H1 (cell line): ENCODE data around the gene NTN4. TPM values are rescaled to one million over a fixed set of nuclear protein-coding genes. Genes with fewer than 3 reads are reported as not detected.

Experiments used
- CTCF ChIA-PET: fragments of 300-600 bp; sonication (Branson Sonifier 250); formaldehyde crosslinking; loops from one replicate; lab custom pipeline; 2021; ENCODE audit not compliant: partially characterized antibody; lab: Charles Lee
- POLR2A ChIA-PET: fragments of 300-600 bp; sonication (Branson Sonifier 250); formaldehyde crosslinking; loops from one replicate; lab custom pipeline; 2021; ENCODE audit warnings: inconsistent platforms; ENCODE audit not compliant: partially characterized antibody; lab: Charles Lee
- DNase-seq, 2 experiments: peaks; one replicate each; pipeline versions ENCODE4 v3.0.0 to v3.0.0-alpha.2; 2010 to 2022; ENCODE audit warnings: low spot score in 2 of 2, low read depth in 1 of 2, mixed read lengths in 1 of 2
- FAIRE-seq: peaks from 2 replicates; lab custom pipeline; 2011; peaks lifted over from hg19 to GRCh38; lab: Jason Lieb, UNC
- H2AFZ ChIP-seq: 2 replicates; pipeline ENCODE4 v1.8.1; 2012; ENCODE audit warnings: low read length, inconsistent platforms
- H2AK5ac ChIP-seq: 2 replicates; pipeline ENCODE4 v1.6.1; 2013; ENCODE audit warnings: low read depth, low read length
- H2BK120ac ChIP-seq: replicated peaks from 2 replicates; pipeline ENCODE3; 2013; ENCODE audit warnings: low read depth, low read length, inconsistent platforms
- H2BK12ac ChIP-seq: 2 replicates; pipeline ENCODE4 v1.6.1; 2013; ENCODE audit warnings: low read depth, low read length
- H2BK15ac ChIP-seq: 2 replicates; pipeline ENCODE4 v1.6.1; 2013; ENCODE audit warnings: low read length
- H2BK20ac ChIP-seq: 2 replicates; pipeline ENCODE4 v1.6.1; 2013; ENCODE audit warnings: low read length
- H2BK5ac ChIP-seq: 2 replicates; pipeline ENCODE4 v1.6.1; 2013; ENCODE audit warnings: low read depth, low read length
- H3K14ac ChIP-seq: 2 replicates; pipeline ENCODE4 v1.6.1; 2013; ENCODE audit warnings: inconsistent platforms; ENCODE audit not compliant: insufficient read length
- H3K18ac ChIP-seq: 2 replicates; pipeline ENCODE4 v1.6.1; 2013; ENCODE audit warnings: low read length; ENCODE audit errors: extremely low read depth
- H3K23ac ChIP-seq: 2 replicates; pipeline ENCODE4 v1.6.1; 2013; ENCODE audit warnings: inconsistent platforms; ENCODE audit not compliant: insufficient read length
- H3K23me2 ChIP-seq: 2 replicates; pipeline ENCODE4 v1.6.1; 2013; ENCODE audit warnings: low read depth, low read length
- H3K27ac ChIP-seq: 2 replicates; pipeline ENCODE4 v1.6.1; 2011; ENCODE audit warnings: low read depth, low read length, inconsistent platforms
- H3K27me3 ChIP-seq, 4 experiments: replicated peaks in 1 of 4; 1 replicate in 1 of 4; 2 replicates in 3 of 4; pipeline versions ENCODE4 v1.6.1 to v1.8.1; 2011 to 2013; ENCODE audit warnings: low read length in 3 of 4, mild to moderate bottlenecking in 3 of 4, inconsistent platforms in 2 of 4, mixed read lengths in 2 of 4, moderate library complexity in 1 of 4; ENCODE audit not compliant: control insufficient read depth in 3 of 4, insufficient read depth in 3 of 4; ENCODE audit errors: extremely low read depth in 1 of 4
- H3K36me3 ChIP-seq, 4 experiments: 2 replicates each; pipeline versions ENCODE4 v1.6.1 to v1.8.1; 2011 to 2013; ENCODE audit warnings: mild to moderate bottlenecking in 4 of 4, low read length in 3 of 4, moderate library complexity in 2 of 4, control low read depth in 1 of 4, inconsistent platforms in 1 of 4; ENCODE audit not compliant: insufficient read depth in 4 of 4, control insufficient read depth in 2 of 4
- H3K4ac ChIP-seq: replicated peaks from 2 replicates; pipeline ENCODE3; 2013; ENCODE audit warnings: low read length, low read depth, mixed read lengths, inconsistent platforms; ENCODE audit not compliant: insufficient read length
- H3K4me1 ChIP-seq, 4 experiments: replicated peaks in 1 of 4; 1 replicate in 1 of 4; 2 replicates in 3 of 4; pipeline versions ENCODE4 v1.6.1 to v1.8.1; 2011 to 2013; ENCODE audit warnings: low read length in 3 of 4, inconsistent platforms in 2 of 4, mixed read lengths in 1 of 4; ENCODE audit not compliant: insufficient read depth in 4 of 4, control insufficient read depth in 3 of 4
- H3K4me2 ChIP-seq, 2 experiments: 2 replicates each; pipeline versions ENCODE4 v1.6.1 to v1.8.1; 2011 to 2013; ENCODE audit warnings: low read depth in 2 of 2, low read length in 2 of 2, control low read depth in 1 of 2, inconsistent platforms in 1 of 2, mild to moderate bottlenecking in 1 of 2; ENCODE audit not compliant: insufficient read depth in 1 of 2
- H3K4me3 ChIP-seq, 4 experiments: fragments of 200-600, 300-600 bp in 1 of 4; sonication (generic), shearing (Covaris generic), sonication (Bioruptor Twin) in 1 of 4; 2 replicates each; pipeline versions ENCODE4 v1.5.1 to v1.8.1; 2011 to 2016; ENCODE audit warnings: low read length in 4 of 4, low read depth in 3 of 4, control low read depth in 2 of 4, inconsistent platforms in 2 of 4, mild to moderate bottlenecking in 2 of 4, mixed read lengths in 1 of 4, moderate library complexity in 1 of 4; ENCODE audit not compliant: insufficient read depth in 2 of 4; ENCODE audit errors: extremely low read depth in 1 of 4
- H3K56ac ChIP-seq: replicated peaks from 2 replicates; pipeline ENCODE3; 2013; ENCODE audit warnings: low read depth, mild to moderate bottlenecking, mixed read lengths, low read length, inconsistent platforms; ENCODE audit not compliant: insufficient read length
- H3K79me1 ChIP-seq: 2 replicates; pipeline ENCODE4 v1.6.1; 2013; ENCODE audit warnings: low read depth, low read length, control low read depth
- H3K79me2 ChIP-seq, 2 experiments: 2 replicates each; pipeline versions ENCODE4 v1.6.1 to v1.8.1; 2012 to 2013; ENCODE audit warnings: low read length in 2 of 2, mild to moderate bottlenecking in 2 of 2, inconsistent platforms in 1 of 2; ENCODE audit not compliant: insufficient read depth in 2 of 2, control insufficient read depth in 1 of 2
- H3K9ac ChIP-seq, 4 experiments: replicated peaks in 1 of 4; 1 replicate in 1 of 4; 2 replicates in 3 of 4; pipeline versions ENCODE4 v1.6.1 to v1.8.1; 2011 to 2013; ENCODE audit warnings: low read depth in 3 of 4, low read length in 3 of 4, control low read depth in 2 of 4, mild to moderate bottlenecking in 2 of 4, moderate library complexity in 2 of 4, inconsistent platforms in 1 of 4; ENCODE audit errors: extremely low read depth in 1 of 4
- H3K9me3 ChIP-seq, 2 experiments: 2 replicates each; pipeline versions ENCODE4 v1.6.1 to v1.8.1; 2012 to 2013; ENCODE audit warnings: mild to moderate bottlenecking in 2 of 2, moderate library complexity in 2 of 2, control low read depth in 1 of 2, inconsistent platforms in 1 of 2, low read depth in 1 of 2, low read length in 1 of 2, mixed read lengths in 1 of 2; ENCODE audit not compliant: insufficient read depth in 2 of 2
- H4K20me1 ChIP-seq, 2 experiments: replicated peaks in 1 of 2; 2 replicates each; pipeline versions ENCODE3 to v1.8.1; 2011 to 2013; ENCODE audit warnings: inconsistent platforms in 2 of 2, low read length in 2 of 2, mild to moderate bottlenecking in 1 of 2; ENCODE audit not compliant: insufficient read depth in 2 of 2, control insufficient read depth in 1 of 2
- H4K5ac ChIP-seq: 2 replicates; pipeline ENCODE4 v1.6.1; 2013; ENCODE audit warnings: low read length, low read depth, mixed read lengths, inconsistent platforms; ENCODE audit not compliant: insufficient read length
- H4K8ac ChIP-seq: 2 replicates; pipeline ENCODE4 v1.8.0; 2013; ENCODE audit warnings: mild to moderate bottlenecking, moderate library complexity, low read length, inconsistent platforms; ENCODE audit not compliant: insufficient read depth; ENCODE audit errors: extremely low read depth
- H4K91ac ChIP-seq: replicated peaks from 2 replicates; pipeline ENCODE3; 2013; ENCODE audit warnings: low read length, mixed read lengths, inconsistent platforms; ENCODE audit not compliant: insufficient read length
- KDM4A ChIP-seq: IDR thresholded peaks from one replicate; pipeline ENCODE4 v1.7.1; 2012; ENCODE audit warnings: low read depth, mild to moderate bottlenecking, moderate library complexity, low read length, inconsistent platforms; ENCODE audit not compliant: severe bottlenecking
- POLR2A ChIP-seq, 2 experiments: IDR thresholded peaks; 1 replicate in 1 of 2; 2 replicates in 1 of 2; pipeline ENCODE4 v1.6.1; 2011; ENCODE audit warnings: low read depth in 2 of 2, low read length in 2 of 2, mild to moderate bottlenecking in 2 of 2; ENCODE audit errors: control extremely low read depth in 1 of 2
- SIN3A ChIP-seq, 2 experiments: IDR thresholded peaks in 1 of 2; conservative IDR thresholded peaks in 1 of 2; 2 replicates each; pipeline ENCODE4 v1.6.1; 2011 to 2012; ENCODE audit warnings: low read length in 2 of 2, improper control_type of control experiment in 1 of 2, low read depth in 1 of 2, mild to moderate bottlenecking in 1 of 2
- SIX5 ChIP-seq: IDR thresholded peaks from 2 replicates; pipeline ENCODE4 v1.6.1; 2011; ENCODE audit warnings: mild to moderate bottlenecking, low read depth, low read length
- SRF ChIP-seq: IDR thresholded peaks from 2 replicates; pipeline ENCODE4 v1.6.1; 2011; ENCODE audit warnings: mild to moderate bottlenecking, low read depth, low read length, moderate library complexity
- TAF7 ChIP-seq: optimal IDR thresholded peaks from 2 replicates; pipeline ENCODE3; 2011; ENCODE audit warnings: low read depth, mild to moderate bottlenecking, inconsistent platforms, low read length, moderate library complexity, borderline replicate concordance
- TBP ChIP-seq: IDR thresholded peaks from 2 replicates; pipeline ENCODE4 v1.6.1; 2011; ENCODE audit warnings: low read depth, low read length, improper control_type of control experiment
- TCF12 ChIP-seq: IDR thresholded peaks from 2 replicates; pipeline ENCODE4 v1.6.1; 2011; ENCODE audit warnings: low read depth, mild to moderate bottlenecking, low read length
- TEAD4 ChIP-seq: IDR thresholded peaks from 2 replicates; pipeline ENCODE4 v1.6.1; 2012; ENCODE audit warnings: low read depth, low read length, inconsistent platforms, mixed read lengths
- WGBS, 2 experiments: shearing (Covaris generic) in 1 of 2; methylation state at CpG; one replicate each; pipeline versions ENCODE4 v1.1.6 to v1.1.7; 2013 to 2015; ENCODE audit warnings: low lambda C conversion rate in 2 of 2, mixed read lengths in 2 of 2, inconsistent platforms in 1 of 2, low coverage in 1 of 2, missing lambda C conversion rate in 1 of 2; ENCODE audit not compliant: insufficient replicate concordance in 2 of 2, insufficient coverage in 1 of 2, insufficient read length in 1 of 2; ENCODE audit errors: extremely low coverage in 1 of 2, missing lambda C conversion rate in 1 of 2; 5-methylcytosine and 5-hydroxymethylcytosine counted together
- polyA plus RNA-seq, 7 experiments: library from polyadenylated mRNA; depleted of rRNA in 3 of 7; stranded (reverse) in 5 of 7; unstranded in 2 of 7; fragments of >200 nt in 5 of 7; fragments of 200-250 nt in 2 of 7; gene quantifications; 1 replicate in 5 of 7; 2 replicates in 1 of 7; 4 replicates in 1 of 7; pipeline versions ENCODE4 v1.2.1 to v1.2.3, GENCODE V29; 2011 to 2013; ENCODE audit warnings: missing spikeins in 2 of 7, mixed read lengths in 2 of 7
- total RNA-seq: library from RNA; stranded (reverse); fragmentation: NEBNext Ultra II Directional; extraction: Animal tissue kit (Norgen Biotek cat#: 25700); gene quantifications from 2 replicates; pipeline ENCODE4 v1.2.1, GENCODE V29; 2021
- TF ChIP-seq, protein P1 (sequence below), 3 experiments: IDR thresholded peaks; 1 replicate in 2 of 3; 2 replicates in 1 of 3; pipeline versions ENCODE4 v1.5.1 to v1.6.1; 2011; ENCODE audit warnings: low read length in 3 of 3, mild to moderate bottlenecking in 3 of 3, inconsistent platforms in 2 of 3, low read depth in 1 of 3, moderate library complexity in 1 of 3; ENCODE audit not compliant: insufficient read depth in 1 of 3; ENCODE audit errors: control extremely low read depth in 1 of 3
- TF ChIP-seq, protein P2 (sequence below): IDR thresholded peaks from 2 replicates; pipeline ENCODE4 v1.6.1; 2012; ENCODE audit warnings: inconsistent platforms

The NTN4 gene
- total and polyA plus RNA-seq, 2 of the 8 experiments (the other 6 are each of a cell fraction or from before 2014, with no cell fraction given) = 0.74 to 1.3 TPM

DNA sequence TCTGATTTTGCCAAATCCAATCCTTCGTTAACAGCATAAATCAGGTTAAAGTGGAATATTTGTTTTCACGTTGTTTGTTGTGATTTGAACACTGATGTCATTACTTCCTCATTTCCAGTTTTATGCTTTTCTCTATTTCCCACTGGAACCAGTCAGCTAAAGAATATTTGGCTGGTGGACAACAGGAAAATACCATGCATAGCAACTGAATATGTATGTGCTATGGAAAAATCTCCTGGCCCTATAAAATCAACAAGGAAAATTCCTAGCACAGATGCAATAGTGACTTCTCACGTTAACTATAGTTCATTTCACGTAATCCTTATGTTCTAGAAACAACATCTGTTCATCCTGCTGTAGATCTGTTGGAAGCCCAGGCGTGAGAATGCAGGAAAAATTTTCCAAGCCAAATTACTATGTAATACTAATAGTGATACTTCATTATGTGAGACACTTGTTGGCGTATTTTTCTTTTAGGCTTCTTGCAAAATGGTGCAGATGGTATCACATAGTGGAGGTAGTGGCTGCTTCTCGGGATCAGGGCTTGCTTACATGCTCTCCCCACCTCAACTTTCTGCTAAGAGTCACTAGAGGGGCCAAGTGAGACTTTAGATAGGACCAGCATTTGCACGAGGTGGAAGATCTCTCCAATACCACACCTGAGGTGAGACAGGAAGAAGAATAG is 153.0 kb downstream of the NTN4 start:
- H3K56ac ChIP-seq = no peak overlapping the region
- no peaks in the 10 kb centered on the region for H3K23me2 ChIP-seq
- no peak overlapping the region for H2AK5ac ChIP-seq
- WGBS, 2 experiments = 86% methylated on average over 8 of the region's 8 CpGs; no CpG with 5 or more reads in 1 of the 2 experiments
- no peak overlapping the region for H3K14ac ChIP-seq
- no peak for DNase-seq
- H2BK5ac ChIP-seq = no peak overlapping the region; the same call in 1 of the 2 replicates
- H4K8ac ChIP-seq = no peak overlapping the region
- POLR2A ChIA-PET = no interaction called here
- no peak overlapping the region for H3K27ac ChIP-seq
- no peaks in the 10 kb centered on the region for H3K9me3 ChIP-seq
- no peak overlapping the region for H2BK12ac ChIP-seq
- H2BK20ac ChIP-seq = no peak overlapping the region
- FAIRE-seq = no peak
- H4K20me1 ChIP-seq = no peaks in the 10 kb centered on the region
- H2AFZ ChIP-seq = no peak overlapping the region
- no peaks in the 10 kb centered on the region for H3K79me1 ChIP-seq
- no peak overlapping the region for H3K18ac ChIP-seq
- H3K27me3 ChIP-seq = no peaks in the 10 kb centered on the region
- no peak overlapping the region for H4K5ac ChIP-seq
- no peak overlapping the region for H3K4me2 ChIP-seq
- H3K79me2 ChIP-seq = no peaks in the 10 kb centered on the region
- no peak overlapping the region for H3K9ac ChIP-seq
- CTCF ChIA-PET = interaction anchor here (1.5 kb wide), 1 partner anchor 13 kb away, joined by 5 read pairs; no protein-coding TSS in a partner anchor
- H3K36me3 ChIP-seq = no peaks in the 10 kb centered on the region
- no peak overlapping the region for H3K4me3 ChIP-seq
- H3K23ac ChIP-seq = no peak overlapping the region
- H3K4me1 ChIP-seq = no peaks in the 10 kb centered on the region
- H4K91ac ChIP-seq = no peak overlapping the region
- no peak overlapping the region for H3K4ac ChIP-seq
- H2BK120ac ChIP-seq = no peak overlapping the region
- no peak overlapping the region for H2BK15ac ChIP-seq
- TF ChIP-seq KDM4A (no peak), SRF (no peak), TAF7 (no peak), SIN3A (conservative IDR thresholded peaks at IDR 0.05 in 1 of 2, IDR thresholded peaks at IDR 0.05 in 1 of 2; ENCODE audit: low read depth in 1 of 2, low read length in 2 of 2) (no peak), POLR2A (IDR thresholded peaks at IDR 0.05; ENCODE audit: control extremely low read depth in 1 of 2, low read depth in 2 of 2, low read length in 2 of 2) (no peak), TBP (no peak), SIX5 (no peak), TEAD4 (no peak), TCF12 (no peak)
- TF ChIP-seq, protein P1, sequence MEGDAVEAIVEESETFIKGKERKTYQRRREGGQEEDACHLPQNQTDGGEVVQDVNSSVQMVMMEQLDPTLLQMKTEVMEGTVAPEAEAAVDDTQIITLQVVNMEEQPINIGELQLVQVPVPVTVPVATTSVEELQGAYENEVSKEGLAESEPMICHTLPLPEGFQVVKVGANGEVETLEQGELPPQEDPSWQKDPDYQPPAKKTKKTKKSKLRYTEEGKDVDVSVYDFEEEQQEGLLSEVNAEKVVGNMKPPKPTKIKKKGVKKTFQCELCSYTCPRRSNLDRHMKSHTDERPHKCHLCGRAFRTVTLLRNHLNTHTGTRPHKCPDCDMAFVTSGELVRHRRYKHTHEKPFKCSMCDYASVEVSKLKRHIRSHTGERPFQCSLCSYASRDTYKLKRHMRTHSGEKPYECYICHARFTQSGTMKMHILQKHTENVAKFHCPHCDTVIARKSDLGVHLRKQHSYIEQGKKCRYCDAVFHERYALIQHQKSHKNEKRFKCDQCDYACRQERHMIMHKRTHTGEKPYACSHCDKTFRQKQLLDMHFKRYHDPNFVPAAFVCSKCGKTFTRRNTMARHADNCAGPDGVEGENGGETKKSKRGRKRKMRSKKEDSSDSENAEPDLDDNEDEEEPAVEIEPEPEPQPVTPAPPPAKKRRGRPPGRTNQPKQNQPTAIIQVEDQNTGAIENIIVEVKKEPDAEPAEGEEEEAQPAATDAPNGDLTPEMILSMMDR (IDR thresholded peaks at IDR 0.05; ENCODE audit: control extremely low read depth in 1 of 3, insufficient read depth in 1 of 3, low read depth in 1 of 3, low read length in 3 of 3) = no peak
- TF ChIP-seq, protein P2, sequence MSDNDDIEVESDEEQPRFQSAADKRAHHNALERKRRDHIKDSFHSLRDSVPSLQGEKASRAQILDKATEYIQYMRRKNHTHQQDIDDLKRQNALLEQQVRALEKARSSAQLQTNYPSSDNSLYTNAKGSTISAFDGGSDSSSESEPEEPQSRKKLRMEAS = no peak
